ENCODE results near the gene SETBP1. TPM values are rescaled to one million over a fixed set of nuclear protein-coding genes. Genes with fewer than 3 reads are reported as not detected.

Gene SETBP1
- total RNA-seq, 4 donors from 2014 or later, result 14.5 to 34.2 (median 19.3) TPM

GRCh38 chr18:44899832-44900231, 219.1 kb downstream of the SETBP1 start:
- no peak for DNase-seq (ENCODE audit: low spot score)
- no peak for TF ChIP-seq CTCF (IDR thresholded peaks at IDR 0.05)
- ATAC-seq (ENCODE audit: low FRiP score), result no peak

- DNase-seq (ENCODE audit: low spot score) (no peak), ATAC-seq (ENCODE audit: low FRiP score) (no peak)
- TF ChIP-seq CTCF (IDR thresholded peaks at IDR 0.05), result no peak
These were observed 219.9 kb downstream of the SETBP1 start for GRCh38 chr18:44900627-44901026.

GRCh38 chr18:44901283-44901682, 220.6 kb downstream of the SETBP1 start:
- DNase-seq (ENCODE audit: low spot score), result no peak
- TF ChIP-seq CTCF (IDR thresholded peaks at IDR 0.05), result no peak
- no peak for ATAC-seq (ENCODE audit: low FRiP score)

GRCh38 chr18:44903327-44903726, 222.6 kb downstream of the SETBP1 start:
- DNase-seq (ENCODE audit: low spot score), result no peak
- ATAC-seq (ENCODE audit: low FRiP score), result no peak

GRCh38 chr18:44904768-44905167, 224.1 kb downstream of the SETBP1 start:
- no peak for TF ChIP-seq CTCF (IDR thresholded peaks at IDR 0.05)
- ATAC-seq (ENCODE audit: low FRiP score), result no peak
- no peak for DNase-seq (ENCODE audit: low spot score)

More at GRCh38 chr18:44903327-44903726, 222.6 kb downstream of the SETBP1 start:
- TF ChIP-seq CTCF (IDR thresholded peaks at IDR 0.05), result no peak

GRCh38 chr18:44909191-44909719, 228.6 kb downstream of the SETBP1 start:
- DNase-seq (ENCODE audit: low spot score) (no peak), ATAC-seq (ENCODE audit: low FRiP score) (no peak)
- no peak for TF ChIP-seq CTCF (IDR thresholded peaks at IDR 0.05)

GRCh38 chr18:44911260-44911659, 230.6 kb downstream of the SETBP1 start:
- DNase-seq (ENCODE audit: low spot score) (no peak), ATAC-seq (ENCODE audit: low FRiP score) (no peak)
- no peak for TF ChIP-seq CTCF (IDR thresholded peaks at IDR 0.05)

Measured in omental fat pad (tissue), 4 donors.